ENCODE results near the gene NSD1. TPM values are rescaled to one million over a fixed set of nuclear protein-coding genes. Genes with fewer than 3 reads are reported as not detected.
"Not testable (repeated sequence)": the region's sequence is repeated elsewhere in the genome, so short reads cannot be mapped to it uniquely, and the experiment has no call there.

NSD1 gene
- polyA plus RNA-seq, 12 donors: 32.9 to 51.7 (median 44.9) TPM; not detected in 1

GRCh38 chr5:177122566-177122965 lies 11.0 kb upstream of the NSD1 start:
- no peak for DNase-seq

DNA sequence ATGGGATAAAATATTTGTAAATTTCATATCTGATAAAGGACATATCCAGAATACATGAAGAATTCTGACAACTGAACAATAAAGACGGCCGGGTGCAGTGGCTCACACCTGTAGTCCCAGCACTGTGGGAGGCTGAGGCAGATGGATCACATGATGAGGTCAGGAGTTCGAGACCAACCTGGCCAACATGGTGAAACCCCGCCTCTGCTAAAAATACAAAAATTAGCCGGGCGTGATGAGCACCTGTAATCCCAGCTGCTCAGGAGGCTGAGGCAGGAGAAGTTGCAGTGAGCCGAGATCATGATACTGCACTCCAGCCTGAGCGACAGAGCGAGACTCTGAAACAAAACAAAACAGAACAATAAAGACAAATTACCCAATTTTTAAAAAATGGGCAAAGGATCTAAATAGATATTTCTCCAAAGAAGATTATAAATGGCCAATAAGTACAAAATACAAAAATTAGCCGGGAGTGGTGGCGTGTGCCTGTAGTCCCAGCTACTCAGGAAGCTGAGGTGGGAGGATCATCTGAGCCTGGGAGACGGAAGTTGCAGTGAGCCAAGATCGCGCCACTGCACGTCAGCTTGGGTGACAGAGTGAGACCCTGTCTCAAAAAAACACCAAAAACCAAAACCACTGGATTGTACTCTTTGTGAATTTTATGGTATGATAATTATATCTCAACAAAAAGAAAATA lies 9.6 kb upstream of the NSD1 start:
- no peak for DNase-seq

DNA sequence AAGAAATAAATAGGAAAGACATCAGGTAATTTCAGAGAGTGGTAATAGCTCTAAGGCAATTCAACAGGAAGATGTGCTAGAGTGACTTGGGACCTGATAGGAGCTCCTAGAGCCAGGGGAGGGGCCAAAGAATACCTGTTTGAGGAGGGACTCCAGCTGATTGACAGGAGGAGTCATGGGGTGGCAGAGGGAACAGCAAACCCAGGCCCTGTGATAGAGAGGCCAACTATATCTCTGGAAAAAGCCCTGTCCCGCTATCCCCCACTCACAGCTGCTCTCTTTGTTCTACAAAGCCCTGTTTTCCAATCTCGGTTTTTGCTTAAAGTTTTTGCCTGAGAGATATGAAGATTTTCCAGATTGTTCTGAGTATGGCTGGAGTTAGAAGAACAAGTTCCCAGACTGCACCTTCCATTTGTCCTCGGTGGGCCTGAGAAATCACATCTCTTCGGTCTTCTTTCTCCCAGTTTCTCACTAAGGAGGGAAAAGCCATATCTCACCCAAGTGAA lies 9.0 kb upstream of the NSD1 start:
- no peak for DNase-seq

DNA sequence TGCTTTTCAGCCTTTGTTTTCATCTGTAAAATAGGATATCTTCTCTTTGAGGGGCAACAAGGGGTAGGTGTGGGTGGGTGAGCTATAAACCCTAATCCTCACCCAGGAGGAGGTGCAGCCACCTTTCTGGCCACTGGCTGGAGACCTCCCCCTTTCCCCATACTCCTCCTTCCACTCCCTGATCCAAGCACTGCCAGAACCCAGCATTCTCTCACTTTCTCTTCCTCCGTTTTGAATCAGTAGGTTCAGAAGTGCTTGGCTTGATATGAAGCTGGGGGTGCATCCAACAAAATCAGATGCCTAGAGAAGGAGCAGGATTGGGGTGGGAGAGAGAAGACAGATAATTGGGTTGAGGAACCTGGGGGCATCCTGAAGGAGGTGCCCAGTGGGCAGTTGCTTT lies 6.8 kb upstream of the NSD1 start:
- DNase-seq: no peak

DNA sequence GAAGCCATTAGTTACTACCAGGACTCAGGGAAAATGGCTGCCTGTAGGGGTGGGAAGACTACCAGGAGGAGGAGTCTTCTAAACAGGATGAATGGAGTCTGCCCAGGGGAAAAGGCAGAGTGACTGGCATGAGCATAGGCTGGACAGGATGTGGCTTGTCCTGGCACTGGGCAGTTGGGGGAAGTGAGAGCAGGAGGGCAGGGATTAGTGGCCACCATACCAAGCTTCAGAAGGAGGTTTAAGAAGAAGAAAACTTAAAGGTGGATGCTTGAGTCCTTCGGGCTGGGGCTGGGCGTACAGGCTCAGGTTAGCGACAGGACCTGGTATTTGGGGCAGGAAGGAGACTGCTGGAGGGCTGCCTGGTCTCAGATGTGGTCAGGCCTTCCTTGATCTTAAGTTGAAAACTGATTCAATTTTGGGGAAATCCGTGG lies 5.0 kb upstream of the NSD1 start:
- no peak for DNase-seq

GRCh38 chr5:177130211-177131018 lies 3.2 kb upstream of the NSD1 start:
- no peak for DNase-seq

DNA sequence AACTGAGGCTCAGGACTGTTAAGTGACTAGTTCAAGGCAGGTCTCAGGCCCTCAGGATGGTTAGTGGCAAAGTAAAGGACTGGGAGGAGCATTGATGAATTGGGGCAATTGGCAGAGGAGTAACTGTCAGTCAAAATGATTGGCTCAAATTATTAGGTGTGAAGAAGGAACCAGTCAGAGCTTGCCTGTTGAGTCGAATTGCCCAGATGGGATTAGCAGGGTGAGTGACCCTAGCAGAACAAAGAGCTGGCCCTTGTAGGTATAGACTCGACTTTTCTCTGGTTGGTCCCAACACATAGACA lies 2.6 kb upstream of the NSD1 start:
- DNase-seq: no peak

DNA sequence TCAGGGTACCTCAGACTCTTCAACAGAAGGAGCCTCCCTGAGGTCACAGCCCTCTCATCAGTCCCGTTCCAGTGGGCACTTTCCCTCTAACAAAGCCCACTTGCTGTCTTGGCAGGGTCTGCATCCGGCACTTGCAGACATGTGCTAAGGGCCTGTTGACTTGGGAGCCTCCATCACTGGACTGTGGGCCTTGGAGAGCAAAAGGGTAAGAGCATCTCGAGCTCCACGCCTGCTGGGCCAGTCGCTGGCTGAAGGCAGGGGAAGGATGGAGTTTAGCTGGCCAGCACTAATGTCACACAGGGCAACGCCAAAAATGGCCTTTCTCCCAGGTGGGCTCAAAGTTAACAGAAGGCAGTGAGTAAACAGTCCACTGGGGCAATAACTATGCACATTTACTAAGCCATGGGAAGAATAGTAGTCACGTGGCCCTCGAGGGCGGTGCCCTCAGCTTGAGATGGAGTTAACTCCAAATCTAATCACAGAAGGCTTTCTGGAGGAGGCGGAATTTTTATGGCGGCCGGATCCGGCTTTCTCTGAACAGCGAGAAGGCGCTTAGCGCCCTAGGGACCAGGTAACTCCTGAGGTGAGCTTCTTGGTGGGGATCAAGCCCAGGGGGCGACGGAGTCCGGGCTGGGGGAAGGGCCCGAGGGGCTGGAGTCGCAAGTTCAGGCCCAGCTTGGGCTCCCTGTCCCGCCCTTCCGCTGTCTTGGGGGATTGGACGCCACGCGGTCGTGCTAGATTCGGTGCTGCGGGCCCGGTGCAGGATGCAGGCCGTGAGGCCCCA lies 2.0 kb upstream of the NSD1 start:
- no peak for DNase-seq

DNA sequence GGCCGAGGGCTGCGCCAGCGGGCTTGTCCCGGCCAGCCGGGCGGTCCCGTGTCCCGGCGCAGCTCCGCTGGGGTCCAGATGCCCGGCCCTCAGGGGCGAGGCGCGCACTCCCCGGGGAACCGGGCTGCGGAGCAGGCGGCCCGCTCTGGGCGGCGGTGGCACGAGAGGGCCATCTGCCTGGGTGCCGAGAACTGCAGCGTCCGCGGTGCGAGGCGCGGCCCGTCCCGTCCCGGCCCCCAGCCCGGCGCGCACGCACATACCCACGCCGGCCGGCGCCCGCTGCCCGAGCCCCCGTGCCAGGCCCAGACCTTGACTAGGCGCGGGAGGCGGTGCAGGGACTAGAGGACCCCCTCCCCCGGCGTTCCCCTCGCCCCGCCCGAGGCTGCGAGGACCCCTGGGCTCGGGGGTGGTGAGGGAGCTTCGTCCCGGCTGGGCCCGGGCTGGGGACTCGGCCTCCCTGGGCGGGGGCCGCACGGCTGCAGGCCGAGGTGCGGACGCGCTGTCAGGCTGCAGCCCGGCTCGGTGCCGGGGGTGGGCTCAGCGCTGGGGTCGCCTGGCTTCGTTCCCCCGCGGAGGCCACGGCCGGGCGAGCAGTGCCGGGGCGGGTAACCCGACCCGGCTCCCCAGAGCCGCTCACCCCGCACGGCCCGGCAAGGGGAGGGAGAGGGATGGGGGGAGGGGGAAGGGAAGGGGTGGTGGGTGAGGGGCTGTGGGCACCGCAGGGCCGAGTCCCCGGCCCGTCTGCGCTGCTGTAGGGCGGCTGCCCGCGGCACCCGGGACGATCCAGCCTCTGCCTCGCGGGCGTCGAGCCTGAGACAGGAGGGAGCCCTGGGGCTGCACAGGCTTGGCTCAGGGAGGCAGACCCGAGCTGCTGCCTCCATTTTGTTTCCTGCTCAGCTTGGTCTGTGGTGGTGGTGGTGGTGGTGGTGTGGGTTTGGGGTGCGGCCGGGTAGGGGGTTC lies 1.2 kb upstream of the NSD1 start:
- peak; percentile 56 for DNase-seq

DNA sequence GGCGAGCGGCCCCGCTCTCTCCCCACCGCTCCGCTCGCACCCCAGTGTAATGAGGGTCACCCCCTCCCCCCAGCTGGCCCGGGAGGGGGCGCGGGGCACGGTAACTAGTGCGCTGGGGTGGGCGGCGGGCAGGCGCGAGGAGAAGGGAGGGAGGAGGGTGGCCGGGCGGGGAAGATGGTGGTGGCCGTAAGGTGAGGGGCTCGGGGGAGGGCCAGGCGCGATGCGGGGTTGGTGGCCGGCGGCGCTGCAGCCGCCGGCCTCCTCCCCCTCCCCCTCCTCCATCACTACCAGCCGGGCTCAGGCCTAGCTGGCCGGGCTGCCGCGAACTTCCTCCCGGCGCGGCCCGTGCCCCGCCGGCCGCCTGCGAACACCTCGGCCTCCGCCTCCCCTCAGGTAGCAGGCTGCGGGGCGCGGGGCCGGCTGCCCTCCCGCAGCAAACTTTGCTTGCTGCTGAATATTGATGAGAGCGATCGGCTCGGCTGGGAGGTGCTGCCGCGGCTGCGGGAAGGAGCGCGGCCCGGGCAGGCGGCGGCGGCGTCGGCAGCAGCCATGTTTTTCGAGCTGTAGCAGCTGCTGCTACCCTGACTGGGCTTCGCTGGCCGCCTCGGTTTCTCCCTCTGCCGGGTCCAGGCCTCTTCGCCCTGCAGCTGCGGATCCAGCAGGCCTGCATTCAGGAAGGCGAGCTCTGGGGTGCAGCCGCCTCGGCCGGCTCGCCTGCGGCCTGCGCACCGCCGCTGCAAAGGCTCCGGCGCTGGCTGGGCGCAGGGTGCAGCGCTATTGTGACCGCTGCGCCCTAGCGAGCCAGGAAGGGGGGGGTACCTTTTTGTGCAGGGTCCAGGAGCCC lies 502 bp downstream of the NSD1 start:
- DNase-seq: peak; percentile 49

DNA sequence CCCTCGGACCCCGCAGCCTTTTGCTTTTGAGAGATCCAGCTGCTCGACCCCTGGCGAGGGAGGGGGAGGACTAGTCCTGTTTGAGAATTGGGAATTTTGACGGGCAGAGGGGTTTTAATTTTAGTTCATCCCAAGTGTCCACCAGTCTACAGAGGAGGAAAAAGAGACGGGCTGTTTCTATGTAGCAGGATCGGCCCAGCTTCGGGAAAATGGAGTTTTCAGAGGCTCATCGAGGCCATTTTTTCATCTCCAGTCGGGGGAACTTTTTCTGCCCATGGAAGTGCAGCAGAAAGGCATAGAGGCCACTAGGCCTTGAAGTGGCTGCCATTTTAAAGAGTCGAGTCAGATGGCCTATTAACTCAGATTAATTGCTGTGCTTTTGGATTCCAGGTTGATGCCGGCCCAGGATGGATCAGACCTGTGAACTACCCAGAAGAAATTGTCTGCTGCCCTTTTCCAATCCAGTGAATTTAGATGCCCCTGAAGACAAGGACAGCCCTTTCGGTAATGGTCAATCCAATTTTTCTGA lies 1.2 kb downstream of the NSD1 start:
- no peak for DNase-seq

DNA sequence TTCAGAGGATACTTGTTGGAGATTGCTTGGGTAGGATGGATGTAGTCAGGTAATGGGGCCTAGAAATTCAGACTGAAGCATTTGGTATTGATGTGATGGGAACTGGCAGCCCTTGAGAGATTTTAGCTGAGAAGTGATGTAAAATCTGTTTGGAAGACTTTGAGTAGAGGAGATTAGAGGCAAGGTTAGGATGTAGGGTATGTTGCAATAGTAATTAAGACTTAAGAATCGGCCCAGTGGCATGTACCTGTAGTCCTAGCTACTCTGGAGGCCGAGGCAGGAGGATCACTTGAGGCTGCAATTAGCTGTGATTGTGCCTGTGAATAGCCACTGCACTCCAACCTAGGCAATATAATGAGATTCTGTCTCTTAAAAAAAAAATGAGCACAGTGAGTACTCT lies 6.7 kb downstream of the NSD1 start:
- no peak for DNase-seq

- DNase-seq: no peak
Observed at GRCh38 chr5:177141496-177141895, 7.9 kb downstream of the NSD1 start.

- no peak for DNase-seq
Observed at GRCh38 chr5:177142098-177142611, 8.6 kb downstream of the NSD1 start.

DNA sequence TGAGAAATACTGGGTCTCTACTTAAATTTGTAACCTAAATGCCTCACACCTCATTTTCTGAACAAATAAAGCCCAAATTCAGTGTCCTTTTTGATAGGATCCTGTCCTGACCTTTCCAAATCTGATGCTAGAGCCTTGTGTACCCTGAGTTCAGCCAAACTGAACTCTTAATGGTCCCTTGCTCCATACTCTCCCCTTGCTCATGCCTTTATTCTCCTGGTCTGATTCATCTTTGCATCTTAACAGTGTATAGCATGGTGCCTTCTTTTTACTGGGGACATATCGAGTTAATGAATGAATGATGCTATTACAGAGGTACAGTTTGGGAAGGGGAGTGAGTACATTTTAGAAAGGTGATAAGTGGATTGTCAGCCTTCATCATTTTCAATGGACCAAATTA lies 9.2 kb downstream of the NSD1 start:
- DNase-seq: no peak

- no peak for DNase-seq
Observed at GRCh38 chr5:177146891-177147638, 13.5 kb downstream of the NSD1 start.

DNA sequence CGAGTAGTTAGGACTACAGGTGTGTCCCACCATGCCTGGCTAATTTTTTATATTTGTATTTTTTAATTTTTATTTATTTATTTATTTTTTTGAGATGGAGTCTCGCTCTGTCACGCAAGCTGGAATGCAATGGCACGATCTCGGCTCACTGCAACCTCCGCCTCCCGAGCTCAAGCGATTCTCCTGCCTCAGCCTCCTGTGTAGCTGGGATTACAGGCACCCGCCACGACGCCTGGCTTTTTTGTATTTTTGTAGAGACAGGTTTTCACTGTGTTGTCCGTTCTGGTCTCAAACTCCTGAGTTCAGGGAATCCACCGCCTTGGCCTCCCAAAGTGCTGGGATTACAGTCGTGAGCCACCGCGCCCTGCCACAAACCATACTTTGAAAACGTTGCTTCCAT lies 16.5 kb downstream of the NSD1 start:
- DNase-seq: not testable (repeated sequence)

DNA sequence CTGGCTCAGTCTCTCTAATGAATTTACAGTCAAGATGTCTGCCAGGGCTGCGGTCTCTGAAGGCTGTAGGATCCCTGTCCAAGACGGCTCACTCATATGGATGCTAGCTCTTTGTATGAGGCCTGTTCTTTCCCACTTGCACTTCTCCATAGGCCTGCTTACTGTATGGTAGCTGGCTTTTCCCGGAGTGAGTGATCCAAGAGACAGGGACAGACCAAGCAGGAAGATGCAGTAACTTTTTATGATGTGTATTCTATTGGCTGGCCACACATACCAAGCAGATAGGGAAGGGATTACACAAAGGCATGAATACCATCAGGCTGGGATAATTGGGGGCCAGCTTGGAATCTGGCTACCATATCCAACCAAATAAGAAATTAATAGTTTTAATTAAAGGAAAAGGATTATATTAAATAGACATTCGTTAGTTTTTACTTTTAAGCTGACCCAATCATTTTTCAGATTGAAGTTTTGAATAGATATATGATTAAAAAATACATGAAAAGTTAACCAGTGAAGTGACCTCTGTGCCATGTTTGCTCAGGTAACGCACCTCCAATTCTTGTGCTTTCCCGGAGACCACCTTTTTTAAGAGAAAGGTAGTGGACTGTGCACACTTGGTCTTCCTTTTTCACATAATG lies 20.6 kb downstream of the NSD1 start:
- no peak for DNase-seq

GRCh38 chr5:177162379-177162778 lies 28.8 kb downstream of the NSD1 start:
- no peak for DNase-seq

Data from muscle of arm (tissue), 12 donors.